ENCODE measurements around the gene NETO2.
"Not testable (repeated sequence)": the region's sequence is repeated elsewhere in the genome, so short reads cannot be mapped to it uniquely, and the experiment has no call there.

Gene NETO2, protein sequence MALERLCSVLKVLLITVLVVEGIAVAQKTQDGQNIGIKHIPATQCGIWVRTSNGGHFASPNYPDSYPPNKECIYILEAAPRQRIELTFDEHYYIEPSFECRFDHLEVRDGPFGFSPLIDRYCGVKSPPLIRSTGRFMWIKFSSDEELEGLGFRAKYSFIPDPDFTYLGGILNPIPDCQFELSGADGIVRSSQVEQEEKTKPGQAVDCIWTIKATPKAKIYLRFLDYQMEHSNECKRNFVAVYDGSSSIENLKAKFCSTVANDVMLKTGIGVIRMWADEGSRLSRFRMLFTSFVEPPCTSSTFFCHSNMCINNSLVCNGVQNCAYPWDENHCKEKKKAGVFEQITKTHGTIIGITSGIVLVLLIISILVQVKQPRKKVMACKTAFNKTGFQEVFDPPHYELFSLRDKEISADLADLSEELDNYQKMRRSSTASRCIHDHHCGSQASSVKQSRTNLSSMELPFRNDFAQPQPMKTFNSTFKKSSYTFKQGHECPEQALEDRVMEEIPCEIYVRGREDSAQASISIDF

DNA sequence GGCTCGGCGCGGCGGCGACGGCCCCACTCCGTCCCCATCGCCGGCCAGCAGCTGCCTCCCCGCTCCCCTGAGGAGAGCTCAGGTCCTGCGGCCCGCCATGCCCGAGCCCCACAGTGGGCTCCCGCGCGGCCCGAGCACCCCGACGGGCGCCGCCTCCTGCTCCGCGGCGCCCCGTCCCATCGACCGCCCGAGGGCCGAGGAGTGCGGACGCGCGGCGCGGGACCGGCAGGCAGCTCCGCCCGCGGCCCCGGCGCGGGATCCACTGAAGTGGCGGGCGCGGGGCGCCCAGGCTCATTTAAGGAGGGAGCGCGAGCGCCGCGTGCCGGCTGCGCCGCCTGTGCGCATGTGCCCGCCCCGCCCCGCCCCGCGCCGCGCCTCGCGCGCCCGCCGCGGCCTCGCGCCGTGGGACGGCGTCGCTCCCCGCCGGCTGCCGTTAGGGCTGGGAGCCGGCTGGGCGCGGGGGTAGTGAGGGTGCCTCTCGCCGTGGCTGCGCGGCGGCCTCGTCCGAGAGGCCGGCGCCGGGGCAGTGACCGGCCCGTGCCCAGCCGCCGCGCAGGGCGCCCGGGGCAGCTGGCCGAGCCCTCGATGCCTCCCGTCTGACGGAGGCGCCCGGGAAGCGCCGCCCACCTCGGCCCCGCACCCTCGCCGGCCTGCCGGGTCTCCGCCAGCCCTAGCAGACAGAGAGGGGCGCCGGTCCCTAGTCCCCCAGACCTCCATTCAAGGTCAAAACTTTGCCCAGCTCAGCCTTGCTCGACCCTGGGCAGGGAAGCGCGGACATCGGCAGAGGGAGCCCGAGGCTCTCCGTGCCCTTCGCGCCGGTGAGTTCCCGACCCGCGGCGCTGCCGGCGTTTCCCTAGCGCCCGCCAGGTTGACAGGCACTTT is at the start of gene NETO2:
TSS of gene NETO2 (minus strand) at position 269 of the 882 bp plus-strand sequence. CDS start 333 bp downstream, outside the sequence.
- DNase-seq = peak; percentile 70

DNA sequence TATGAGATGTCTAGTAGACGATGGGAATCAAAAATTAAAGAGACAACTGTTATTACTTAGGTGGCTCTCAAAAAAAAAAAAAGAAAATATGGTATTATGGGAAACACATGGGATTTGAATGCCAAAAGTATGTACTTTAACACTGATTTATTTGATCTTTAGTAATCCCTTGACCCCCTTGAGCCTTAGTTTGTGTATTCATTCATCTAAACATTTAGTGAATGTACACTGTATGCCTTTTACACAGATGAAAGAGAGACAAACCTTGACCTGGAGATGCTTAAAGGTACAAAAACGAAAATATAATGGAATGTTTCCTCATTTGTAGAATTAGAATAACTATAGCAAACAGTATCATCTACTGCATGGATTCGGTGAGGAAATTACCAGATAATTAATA is 38.6 kb upstream of the NETO2 start:
- no peak for DNase-seq

DNA sequence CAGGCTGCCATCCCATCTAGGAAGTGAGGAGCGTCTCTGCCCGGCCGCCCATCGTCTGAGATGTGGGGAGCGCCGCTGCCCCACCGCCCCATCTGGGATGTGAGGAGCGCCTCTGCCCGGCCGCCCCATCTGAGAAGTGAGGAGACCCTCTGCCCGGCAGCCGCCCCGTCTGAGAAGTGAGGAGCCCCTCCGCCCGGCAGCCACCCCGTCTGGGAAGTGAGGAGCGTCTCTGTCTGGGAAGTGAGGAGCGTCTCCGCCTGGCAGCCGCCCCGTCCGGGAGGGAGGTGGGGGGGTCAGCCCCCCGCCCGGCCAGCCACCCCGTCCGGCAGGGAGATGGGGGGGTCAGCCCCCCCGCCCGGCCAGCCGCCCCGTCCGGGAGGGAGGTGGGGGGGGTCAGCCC is 37.3 kb upstream of the NETO2 start:
- not testable (repeated sequence) for DNase-seq

DNA sequence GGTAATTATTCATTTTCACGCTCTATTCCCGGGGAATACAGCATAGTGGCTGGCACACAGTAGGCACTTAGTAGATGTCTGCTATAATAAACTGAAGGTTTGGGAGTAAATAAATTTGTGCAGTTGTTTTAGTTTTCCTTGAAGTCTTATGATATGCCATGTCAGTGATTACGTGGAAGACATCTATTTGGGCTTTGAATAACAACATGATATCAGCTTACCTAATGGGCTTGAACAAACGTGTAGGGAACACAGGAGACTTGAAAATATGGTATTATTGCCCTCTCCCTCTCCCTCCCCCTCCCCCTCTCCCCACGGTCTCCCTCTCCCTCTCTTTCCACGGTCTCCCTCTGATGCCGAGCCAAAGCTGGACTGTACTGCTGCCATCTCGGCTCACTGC is 36.3 kb upstream of the NETO2 start:
- DNase-seq = no peak

DNA sequence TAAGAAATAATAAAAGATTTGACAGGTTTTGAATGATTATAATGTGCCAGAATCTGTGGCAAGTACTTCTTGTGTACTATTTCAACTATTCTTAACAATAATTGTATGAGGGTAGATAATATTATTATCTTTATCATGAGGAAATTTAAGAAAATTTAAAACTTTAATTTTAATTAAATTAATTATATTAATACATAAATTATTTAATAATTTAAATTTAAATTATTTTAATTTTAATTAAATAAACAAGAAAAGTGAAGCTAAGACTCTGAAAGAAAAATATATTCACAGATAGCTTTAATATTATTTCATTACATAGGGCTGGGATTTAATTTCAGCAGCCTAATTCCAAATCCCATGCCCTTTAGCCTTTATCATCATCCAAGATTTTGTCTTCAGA is 31.4 kb upstream of the NETO2 start:
- no peak for DNase-seq

DNA sequence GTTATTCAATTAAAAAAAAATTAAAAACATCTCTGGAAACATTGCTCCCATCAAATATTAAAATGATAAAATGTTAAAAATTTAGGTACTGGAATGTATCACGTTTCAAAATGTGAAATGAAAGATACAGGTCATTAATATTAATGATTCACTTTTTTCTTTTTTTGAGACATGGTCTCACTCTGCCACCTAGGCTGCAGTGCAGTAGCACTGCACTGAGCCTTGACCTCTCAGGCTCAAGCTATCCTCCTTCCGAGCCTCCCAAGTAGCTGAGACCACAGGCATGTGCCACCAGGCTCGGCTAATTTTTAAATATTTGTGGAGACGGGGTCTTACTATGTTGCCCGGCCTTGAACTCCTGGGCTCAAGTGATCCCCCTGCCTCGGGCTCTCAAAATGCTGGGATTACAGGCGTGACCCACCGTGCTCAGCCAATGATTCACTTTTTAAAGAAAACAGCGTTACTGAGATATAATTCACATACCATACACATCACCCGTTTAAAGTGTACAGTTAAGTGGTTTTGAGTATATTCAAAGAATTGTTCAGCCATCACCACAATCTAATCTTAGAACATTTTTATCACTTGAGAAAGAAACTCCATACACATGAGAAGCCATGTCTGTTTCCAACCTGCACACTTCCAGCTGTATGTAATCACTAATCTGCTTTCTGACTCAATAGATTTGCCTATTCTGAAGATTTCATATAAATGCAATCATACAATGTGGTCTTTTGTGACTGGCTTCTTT is 19.1 kb upstream of the NETO2 start:
- no peak for DNase-seq

DNA sequence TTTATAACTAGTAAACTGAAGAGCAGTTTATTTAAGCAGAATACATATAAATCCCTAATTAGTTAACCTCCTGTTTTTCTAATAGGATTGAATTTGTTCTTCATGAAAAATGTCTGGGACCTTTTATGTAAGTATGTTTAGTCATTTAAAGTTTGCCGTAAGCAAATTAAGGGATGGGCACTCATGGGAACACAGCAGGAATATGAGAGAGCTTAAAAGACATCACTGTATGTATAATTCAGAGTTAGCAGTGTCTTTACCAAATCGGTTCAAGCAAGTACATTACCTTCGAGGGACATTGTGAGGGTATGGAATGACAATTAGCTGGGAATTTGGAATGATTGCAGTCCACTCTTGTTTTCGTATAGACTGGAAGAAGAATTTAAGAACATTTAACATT is 17.7 kb upstream of the NETO2 start:
- DNase-seq = no peak

DNA sequence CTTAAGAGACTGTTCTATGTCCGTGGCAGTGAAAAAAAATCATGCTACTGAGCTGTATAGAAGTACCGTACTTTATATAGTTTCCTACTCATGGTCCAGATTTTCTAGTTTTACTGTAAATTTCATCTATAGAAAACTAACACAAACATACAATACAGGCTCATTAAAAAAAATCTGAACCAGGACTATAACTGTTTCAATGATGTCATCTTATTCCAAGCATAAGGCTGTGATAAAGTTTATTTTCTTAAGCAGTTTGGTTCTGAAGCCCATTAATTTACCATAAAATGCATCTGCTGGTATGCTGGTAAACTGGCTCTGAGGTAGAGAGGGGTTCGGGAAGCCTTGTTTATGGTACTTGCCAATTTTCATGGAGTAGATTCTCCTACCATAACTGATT is 16.7 kb upstream of the NETO2 start:
- no peak for DNase-seq

DNA sequence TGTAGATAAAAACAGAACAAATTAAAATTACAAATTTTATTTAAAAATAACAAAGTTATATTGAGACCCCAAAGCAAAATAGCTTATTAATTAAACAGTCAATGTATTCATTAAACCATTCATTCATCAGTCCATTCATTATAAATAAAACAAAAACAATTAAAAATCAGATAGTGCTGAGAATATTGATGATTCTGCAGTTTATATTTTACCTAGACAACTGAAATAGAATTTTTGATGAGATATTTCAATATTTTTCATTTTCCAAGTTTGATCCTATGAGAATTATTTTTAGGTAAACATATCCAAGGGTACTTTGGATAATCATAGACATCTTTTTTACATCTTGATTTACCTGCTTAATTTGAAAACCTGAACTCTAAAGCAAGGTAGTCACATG is 15.2 kb upstream of the NETO2 start:
- no peak for DNase-seq

DNA sequence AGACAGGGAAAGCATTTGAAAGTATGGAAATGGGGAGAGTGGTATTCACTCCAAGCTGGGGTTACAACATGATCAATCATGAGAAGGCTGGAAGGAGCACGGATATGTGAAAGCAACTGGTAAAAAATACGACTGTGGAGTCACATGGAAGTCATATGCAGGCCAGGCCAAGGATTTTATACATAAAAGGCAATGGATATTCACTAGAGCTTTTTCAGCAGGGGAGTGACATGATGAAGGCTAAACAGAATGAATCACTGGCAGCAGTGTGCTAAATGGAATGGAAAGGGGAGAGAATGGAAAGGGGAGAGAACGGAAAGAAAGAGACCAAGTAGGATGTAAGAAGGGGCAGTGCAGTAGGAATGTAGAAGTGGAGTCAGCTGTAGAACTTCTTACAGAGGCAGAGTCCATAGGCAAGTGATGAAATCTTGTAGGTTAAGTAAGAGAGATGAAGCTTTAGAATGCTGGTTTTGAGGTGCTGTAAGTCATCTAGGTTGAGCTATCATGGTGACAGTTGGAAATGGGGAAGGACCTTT is 13.0 kb upstream of the NETO2 start:
- no peak for DNase-seq

DNA sequence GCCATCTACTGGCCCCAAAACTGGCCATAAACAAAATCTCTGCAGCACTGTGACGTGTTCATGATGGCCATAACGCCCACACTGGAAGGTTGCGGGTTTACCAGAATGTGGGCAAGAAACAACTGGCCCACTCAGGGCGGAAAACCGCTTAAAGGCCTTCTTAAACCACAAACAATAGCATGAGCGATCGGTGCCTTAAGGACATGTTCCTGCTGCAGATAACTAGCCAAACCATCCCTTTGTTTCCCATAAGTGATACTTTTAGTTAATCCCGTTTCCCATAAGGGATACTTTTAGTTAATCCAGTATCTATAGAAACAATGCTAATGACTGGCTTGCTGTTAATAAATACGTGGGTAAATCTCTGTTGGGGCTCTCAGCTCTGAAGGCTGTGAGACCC is 8.8 kb upstream of the NETO2 start:
- not testable (repeated sequence) for DNase-seq

DNA sequence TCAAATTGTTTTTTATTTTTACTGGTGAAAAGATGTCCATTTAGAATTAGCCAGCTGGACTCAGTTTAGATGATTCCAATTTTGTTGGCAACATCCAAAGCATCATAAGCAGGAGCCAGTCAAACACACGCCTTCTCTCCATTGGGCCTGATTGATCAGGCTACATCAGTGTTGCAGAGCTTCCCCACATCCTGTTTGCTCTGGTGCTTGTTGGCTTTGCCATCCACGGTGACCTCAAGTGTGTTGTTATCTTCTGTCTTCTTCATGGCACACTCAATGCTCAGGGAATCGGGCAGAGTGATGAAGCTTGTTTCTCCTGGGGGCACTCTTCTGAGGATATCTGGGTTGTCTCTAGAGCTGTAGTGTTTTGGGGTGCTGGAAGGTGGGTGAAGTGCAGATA is 6.3 kb upstream of the NETO2 start:
- DNase-seq = no peak

DNA sequence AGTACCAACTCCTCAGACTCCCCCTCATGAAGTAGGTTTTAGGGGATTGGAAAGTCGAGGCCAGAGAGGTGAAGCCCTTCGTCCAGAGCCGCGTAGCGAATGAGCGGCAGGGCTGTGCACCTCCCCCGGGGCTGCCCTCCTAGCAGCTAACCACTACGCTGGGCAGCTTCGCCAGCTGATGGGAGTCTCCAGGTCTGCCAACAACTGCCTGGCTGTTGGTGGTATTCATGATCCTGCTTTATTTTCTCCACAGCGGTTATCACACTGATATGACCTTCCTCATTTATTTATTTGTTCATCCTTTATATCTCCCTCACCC is 773 bp upstream of the NETO2 start:
- peak; percentile 70 for DNase-seq

DNA sequence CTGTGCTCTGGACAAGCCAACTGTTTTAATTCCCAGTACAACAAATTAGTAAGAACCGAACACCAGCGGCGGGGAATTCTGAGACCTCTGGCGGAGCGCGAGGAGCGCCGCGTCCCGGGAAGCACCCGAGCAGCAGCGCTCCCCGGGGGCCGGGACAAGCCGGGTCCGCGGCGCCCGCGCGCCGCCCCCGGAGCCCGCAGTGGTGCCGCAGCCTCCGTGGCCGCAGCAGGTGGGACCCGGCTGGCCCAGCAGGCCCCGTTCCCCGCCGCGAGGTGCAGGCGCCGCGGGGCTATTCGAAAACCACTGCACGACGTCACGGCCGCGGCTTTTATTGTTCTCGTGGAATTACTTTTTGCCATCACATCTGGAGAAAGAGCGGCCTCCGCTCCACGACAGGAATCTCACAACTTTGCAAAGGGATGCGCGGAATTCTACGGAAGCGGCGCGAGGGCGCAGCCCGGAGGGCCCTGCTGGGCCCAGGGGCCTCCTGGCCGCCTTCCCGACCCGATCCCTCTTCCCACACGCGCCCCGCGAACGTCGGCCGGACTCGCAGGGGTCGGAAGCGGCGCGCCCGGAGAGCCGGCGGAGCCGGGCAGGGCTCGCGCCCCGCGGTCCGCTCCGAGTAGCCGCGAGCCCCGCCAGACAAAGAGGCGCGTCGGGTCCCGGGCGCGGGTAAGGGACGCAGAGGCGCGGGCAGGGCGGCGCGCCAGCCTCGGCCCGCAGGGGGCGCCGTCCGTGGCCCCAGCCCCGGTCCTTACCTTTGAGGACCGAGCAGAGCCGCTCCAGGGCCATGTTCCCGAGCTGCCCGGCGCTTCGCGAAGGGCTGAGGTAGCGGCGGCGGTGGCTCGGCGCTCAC is 696 bp downstream of the NETO2 start:
- peak; percentile 75 for DNase-seq

DNA sequence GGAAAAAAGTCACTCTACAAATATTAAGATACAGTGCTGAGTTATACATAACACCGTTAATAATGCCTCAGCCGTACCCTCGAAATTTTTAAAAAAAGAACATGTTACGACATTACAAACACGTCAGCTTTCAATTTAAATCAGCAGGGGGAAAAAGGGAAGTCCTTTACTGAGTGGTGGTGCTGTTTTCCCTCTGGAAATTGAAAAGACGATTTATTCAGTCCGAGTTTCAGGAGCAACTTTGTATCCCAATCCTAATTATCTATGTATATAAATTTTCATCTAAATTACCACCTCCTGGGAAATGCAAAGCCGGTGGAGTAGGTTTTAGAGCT is 1.3 kb downstream of the NETO2 start:
- DNase-seq = peak; percentile 40

DNA sequence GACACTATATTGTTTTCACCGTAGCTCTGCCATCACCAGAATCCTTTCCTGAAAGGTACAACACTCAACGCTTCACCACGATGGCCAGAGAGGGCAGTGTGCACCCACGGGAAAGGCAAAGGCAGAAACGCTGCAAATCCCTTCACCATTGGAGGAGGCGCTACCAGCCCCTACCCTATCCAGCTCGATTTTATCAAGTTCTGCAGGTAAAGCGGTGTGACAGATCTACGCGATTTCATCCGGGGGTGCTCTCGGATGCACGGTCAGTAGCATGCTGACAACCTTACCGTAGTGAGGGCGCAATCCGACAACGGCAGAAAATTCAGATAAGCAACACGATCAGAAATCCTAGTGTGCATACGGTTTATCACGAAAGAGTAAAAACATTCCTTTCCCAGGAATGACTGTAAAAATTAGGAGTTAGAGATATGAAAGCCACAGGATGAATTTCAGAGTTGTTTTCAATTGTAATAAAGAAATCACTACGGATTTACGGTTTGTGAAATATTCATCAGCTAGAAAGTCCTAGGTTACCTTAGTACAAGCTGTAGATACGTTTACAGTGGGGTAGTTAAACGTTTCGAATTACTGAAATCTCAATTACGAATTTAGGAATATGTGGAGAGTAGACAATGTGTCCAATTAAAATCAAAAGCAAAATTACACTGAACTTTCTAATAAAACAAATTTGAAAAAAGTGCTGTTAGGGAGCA is 1.8 kb downstream of the NETO2 start:
- DNase-seq = peak; percentile 94

DNA sequence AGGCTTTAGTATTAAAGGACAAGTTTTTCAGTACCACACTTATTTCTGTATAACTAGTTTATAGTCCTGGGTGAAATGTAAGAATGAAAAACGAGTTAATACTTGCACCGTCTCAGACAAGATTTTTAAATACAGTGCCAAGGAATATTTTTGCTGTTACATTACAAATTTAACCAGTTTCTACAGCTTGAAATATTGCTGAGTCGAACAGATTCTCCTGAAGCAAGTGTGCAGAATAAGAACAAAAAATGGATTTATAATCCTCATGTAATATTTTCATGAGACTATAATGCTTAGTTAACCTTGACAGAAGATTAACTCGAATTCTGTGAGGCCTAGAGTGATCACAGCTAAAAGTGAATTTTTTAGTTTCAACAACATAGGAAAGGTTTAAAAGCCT is 3.1 kb downstream of the NETO2 start:
- no peak for DNase-seq

DNA sequence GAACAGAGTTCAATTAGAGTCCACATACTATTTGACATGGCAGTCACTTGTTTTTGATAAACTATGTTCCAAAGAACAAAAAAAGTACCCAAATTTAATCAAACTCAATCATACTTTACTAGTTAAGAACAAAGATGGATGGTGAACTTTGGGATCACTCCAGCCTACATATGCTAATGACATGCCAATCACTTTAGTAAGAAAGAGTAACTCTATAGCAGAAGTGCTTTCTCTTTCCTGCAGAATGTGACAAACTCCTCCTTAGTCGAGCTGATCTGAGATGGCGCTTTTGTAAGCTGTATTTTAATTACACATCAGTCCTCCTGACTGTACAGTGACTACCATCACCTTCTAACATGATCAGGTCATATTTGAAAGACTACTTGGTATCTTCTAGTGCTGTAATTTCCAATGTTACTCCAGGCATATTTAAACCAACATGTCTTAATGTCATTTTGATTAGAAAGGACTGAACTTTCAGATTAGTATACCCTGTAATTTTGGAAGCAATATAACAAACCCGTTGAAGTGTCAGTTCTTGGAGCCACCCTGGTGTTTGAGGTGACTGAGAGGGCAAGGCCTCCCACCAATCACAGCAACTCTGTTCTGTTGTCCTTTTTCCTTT is 4.1 kb downstream of the NETO2 start:
- no peak for DNase-seq

DNA sequence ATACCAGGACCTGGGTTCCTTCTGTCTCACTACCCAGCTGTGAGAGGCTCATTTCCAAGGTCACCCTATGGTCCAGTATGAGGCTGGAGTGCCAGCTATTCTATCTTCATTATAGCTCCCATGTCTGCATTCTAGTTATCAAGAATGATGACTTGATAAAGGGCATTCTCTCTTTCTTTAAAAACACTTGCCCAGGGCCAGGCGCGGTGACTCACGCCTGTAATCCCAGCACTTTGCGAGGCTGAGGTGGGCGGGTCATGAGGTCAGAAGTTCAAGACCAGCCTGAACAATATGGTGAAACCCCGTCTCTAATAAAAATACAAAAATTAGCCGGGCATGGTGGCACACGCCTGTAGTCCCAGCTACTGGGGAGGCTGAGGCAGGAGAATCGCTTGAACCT is 5.8 kb downstream of the NETO2 start:
- not testable (repeated sequence) for DNase-seq

DNA sequence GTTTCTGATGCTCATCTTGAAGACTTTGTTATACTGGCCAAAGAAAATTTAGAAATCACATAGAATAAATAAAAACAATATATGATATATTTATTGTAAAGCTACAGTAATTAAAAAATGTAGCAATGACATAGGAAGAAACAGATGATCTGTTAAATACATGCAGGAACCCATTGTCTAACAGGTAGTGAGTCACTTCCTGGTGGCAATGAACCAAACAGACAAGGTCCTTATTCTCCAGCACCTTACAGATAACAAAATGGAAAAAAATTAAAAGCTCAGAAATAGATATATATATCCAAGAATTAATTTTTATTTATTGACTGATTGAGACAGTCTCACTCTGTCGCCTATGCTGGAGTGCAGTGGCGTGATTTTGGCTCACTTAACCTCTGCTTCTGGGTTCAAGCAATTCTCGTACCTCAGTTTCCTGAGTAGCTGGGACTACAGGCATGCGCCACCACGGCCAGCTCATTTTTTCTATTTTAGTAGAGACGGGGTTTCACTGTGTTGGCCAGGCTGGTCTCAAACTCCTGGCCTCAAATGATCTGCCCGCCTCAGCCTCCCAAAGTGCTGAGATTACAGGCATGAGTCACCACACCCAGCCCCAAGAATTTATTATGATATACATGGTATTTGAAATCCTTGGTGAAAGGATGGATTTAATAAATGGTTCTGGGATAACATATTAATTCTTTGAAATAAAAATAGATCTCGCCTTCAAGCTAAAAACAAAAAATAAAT is 7.5 kb downstream of the NETO2 start:
- no peak for DNase-seq

Data from NCI-H1092 treated with DMSO at 0.1 percent for 48 hours (cell line).